ENCODE results near the gene OR2G2. TPM values are rescaled to one million over a fixed set of nuclear protein-coding genes. Genes with fewer than 3 reads are reported as not detected.

OR2G2 gene
- total and polyA plus RNA-seq, 3 experiments from 2014 or later = not detected

DNA sequence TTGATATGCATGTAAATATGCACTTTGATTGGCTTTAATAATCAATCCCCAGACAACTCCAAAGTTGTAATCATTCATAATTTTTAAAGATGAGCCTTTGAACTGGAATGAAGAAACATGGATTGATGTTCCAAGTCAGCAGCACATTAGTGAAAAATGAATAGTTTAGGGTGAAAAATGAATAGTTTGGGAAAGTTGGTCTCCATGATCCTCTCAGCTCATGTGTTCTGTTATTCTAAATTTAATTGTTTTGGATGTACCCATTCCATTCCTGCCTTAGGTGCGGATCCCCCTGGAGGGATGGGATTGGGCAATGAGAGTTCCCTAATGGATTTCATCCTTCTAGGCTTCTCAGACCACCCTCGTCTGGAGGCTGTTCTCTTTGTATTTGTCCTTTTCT lies 17.1 kb downstream of the OR2G2 start, which contains the start of gene OR2G3:
OR2G3 (plus strand) TSS at position 301 of the 400 bp plus-strand sequence; CDS start at position 301, 0 bp downstream.
- no peak within 1 kb of the TSS for H3K4me3 Mint-ChIP-seq
- H3K9me3 Mint-ChIP-seq = peaks cover 2 to 9% (median 3%) of the 10 kb centered on the region in 5 donors
- peaks cover 7 to 9% of the 10 kb centered on the region in 2 donors for H3K27me3 Mint-ChIP-seq

GRCh38 chr1:247613405-247613804 lies 25.2 kb downstream of the OR2G2 start:
- Histone ChIP-seq H3K4me1 (ENCODE audit: insufficient read depth, low read length) (no peaks in the 10 kb centered on the region), H3K4me3 (ENCODE audit: low read length) (no peak overlapping the region), H3K27ac (ENCODE audit: low read depth, low read length) (no peak overlapping the region), H3K9me3 (ENCODE audit: low read length) (no peaks in the 10 kb centered on the region), H3K27me3 (ENCODE audit: insufficient read depth, low read length, poor library complexity, severe bottlenecking) (no peaks in the 10 kb centered on the region), H3K36me3 (ENCODE audit: insufficient read depth, low read length) (no peaks in the 10 kb centered on the region)
- H3K27me3 Mint-ChIP-seq = peaks cover 0 to 6% of the 10 kb centered on the region in 2 donors
- H3K4me1 Mint-ChIP-seq = no peaks in the 10 kb centered on the region
- H3K27ac Mint-ChIP-seq = no peak overlapping the region
- no peak for DNase-seq
- POLR2A ChIA-PET = no interaction called here
- no peak overlapping the region for H3K4me3 Mint-ChIP-seq
- no peaks in the 10 kb centered on the region for H3K36me3 Mint-ChIP-seq
- CTCF ChIA-PET = no interaction called here
- H3K9me3 Mint-ChIP-seq = peaks cover 0 to 13% (median 0%) of the 10 kb centered on the region in 5 donors

More for the DNA sequence above, 17.1 kb downstream of the OR2G2 start, which contains the start of gene OR2G3:
- Histone ChIP-seq H3K27ac (ENCODE audit: low read depth, low read length) (no peak within 1 kb of the TSS), H3K36me3 (ENCODE audit: insufficient read depth, low read length) (no peaks in the 10 kb centered on the region), H3K4me1 (ENCODE audit: insufficient read depth, low read length) (no peaks in the 10 kb centered on the region), H3K9me3 (ENCODE audit: low read length) (no peaks in the 10 kb centered on the region), H3K4me3 (ENCODE audit: low read length) (no peak within 1 kb of the TSS), H3K27me3 (ENCODE audit: insufficient read depth, low read length, poor library complexity, severe bottlenecking) (no peaks in the 10 kb centered on the region)
- no peaks in the 10 kb centered on the region for H3K4me1 Mint-ChIP-seq
- no peaks in the 10 kb centered on the region for H3K36me3 Mint-ChIP-seq
- CTCF ChIA-PET = no interaction called here
- no peak within 1 kb of the TSS for H3K27ac Mint-ChIP-seq
- POLR2A ChIA-PET = no interaction called here
- DNase-seq = no peak

DNA sequence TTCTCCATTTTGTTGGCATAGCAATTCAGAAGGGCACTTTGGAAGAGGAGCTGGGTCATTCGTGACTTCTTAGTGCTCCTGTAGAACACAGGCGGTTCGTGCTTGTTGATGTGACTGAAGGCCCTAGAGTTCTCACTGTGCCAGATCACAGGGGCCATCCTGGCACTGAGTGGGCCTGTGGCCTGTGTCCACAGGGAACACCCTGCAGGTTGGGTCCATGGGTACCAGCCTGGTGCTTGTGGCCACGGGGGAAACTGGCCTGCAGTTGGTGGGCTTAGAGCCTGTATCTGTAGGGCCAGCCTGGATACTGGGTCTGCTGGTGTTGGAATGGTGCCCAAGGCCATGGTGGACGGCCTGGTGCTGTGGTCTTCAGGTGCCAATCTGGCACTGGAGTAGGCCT lies 26.5 kb downstream of the OR2G2 start:
- Histone ChIP-seq H3K27ac (ENCODE audit: low read depth, low read length) (no peak overlapping the region), H3K27me3 (ENCODE audit: insufficient read depth, low read length, poor library complexity, severe bottlenecking) (no peaks in the 10 kb centered on the region), H3K4me1 (ENCODE audit: insufficient read depth, low read length) (no peaks in the 10 kb centered on the region), H3K9me3 (ENCODE audit: low read length) (no peaks in the 10 kb centered on the region), H3K36me3 (ENCODE audit: insufficient read depth, low read length) (no peaks in the 10 kb centered on the region), H3K4me3 (ENCODE audit: low read length) (no peak overlapping the region)
- CTCF ChIA-PET = no interaction called here
- Mint-ChIP-seq H3K36me3 (no peaks in the 10 kb centered on the region), H3K4me1 (no peaks in the 10 kb centered on the region), H3K4me3 (no peak overlapping the region), H3K9me3 (peaks cover 0 to 10% (median 0%) of the 10 kb centered on the region in 5 donors), H3K27ac (no peak overlapping the region), H3K27me3 (peaks cover 0 to 5% of the 10 kb centered on the region in 2 donors)
- POLR2A ChIA-PET = no interaction called here
- DNase-seq = no peak

DNA sequence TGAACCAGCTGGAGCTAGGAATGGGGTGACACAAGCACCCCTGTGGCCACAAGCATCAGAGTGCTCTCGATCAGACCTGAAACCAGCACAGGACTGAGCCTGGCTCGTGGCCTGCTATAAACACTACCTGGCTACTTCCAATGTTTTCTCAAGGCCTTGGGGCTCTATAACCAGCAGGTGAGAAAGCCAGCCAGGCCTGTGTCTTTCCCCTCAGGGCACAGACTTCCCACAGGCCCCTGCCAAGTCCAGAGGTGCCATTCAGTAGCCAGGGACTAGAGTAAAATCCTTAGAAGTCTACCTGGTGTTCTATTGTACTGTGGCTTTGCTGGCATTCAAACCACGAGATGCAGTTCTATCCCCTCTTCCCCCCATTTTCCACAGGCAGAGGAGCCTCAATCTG lies 39.8 kb downstream of the OR2G2 start:
- Mint-ChIP-seq H3K27me3 (no peaks in the 10 kb centered on the region), H3K4me1 (no peaks in the 10 kb centered on the region), H3K36me3 (no peaks in the 10 kb centered on the region), H3K4me3 (no peak overlapping the region), H3K27ac (no peak overlapping the region), H3K9me3 (peaks cover 5 to 11% (median 8%) of the 10 kb centered on the region in 5 donors)
- Histone ChIP-seq H3K9me3 (ENCODE audit: low read length) (no peaks in the 10 kb centered on the region), H3K4me1 (ENCODE audit: insufficient read depth, low read length) (no peaks in the 10 kb centered on the region), H3K36me3 (ENCODE audit: insufficient read depth, low read length) (no peaks in the 10 kb centered on the region), H3K4me3 (ENCODE audit: low read length) (no peak overlapping the region), H3K27ac (ENCODE audit: low read depth, low read length) (no peak overlapping the region), H3K27me3 (ENCODE audit: insufficient read depth, low read length, poor library complexity, severe bottlenecking) (no peaks in the 10 kb centered on the region)
- no peak for DNase-seq
- CTCF ChIA-PET = no interaction called here
- POLR2A ChIA-PET = no interaction called here

DNA sequence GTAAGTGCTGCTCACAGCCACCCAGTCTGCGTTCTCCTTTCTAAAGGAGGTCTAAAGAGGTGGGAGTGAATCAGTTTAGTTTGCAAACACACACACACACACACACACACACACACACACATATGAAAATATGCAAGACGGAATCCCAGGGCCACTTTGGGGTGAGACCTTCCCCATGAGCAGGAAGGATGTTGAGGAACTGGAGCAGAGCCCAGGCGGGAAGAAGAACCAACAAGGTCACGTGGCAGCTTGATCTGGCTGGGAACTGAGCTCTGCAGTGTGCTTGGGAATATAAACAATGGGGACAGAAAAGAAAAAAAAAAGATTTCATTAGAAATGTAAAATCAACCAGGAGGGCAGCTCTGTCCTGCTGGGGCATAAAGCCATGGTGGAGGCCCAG lies 49.9 kb downstream of the OR2G2 start:
- ChIA-PET POLR2A (no interaction called here), CTCF (no interaction called here)
- no peak for DNase-seq
- Mint-ChIP-seq H3K4me1 (no peaks in the 10 kb centered on the region), H3K9me3 (peaks cover 0 to 10% (median 7%) of the 10 kb centered on the region in 5 donors), H3K27me3 (peaks cover 15 to 29% of the 10 kb centered on the region in 2 donors), H3K36me3 (no peaks in the 10 kb centered on the region), H3K27ac (no peak overlapping the region), H3K4me3 (no peak overlapping the region)
- Histone ChIP-seq H3K4me1 (ENCODE audit: insufficient read depth, low read length) (no peaks in the 10 kb centered on the region), H3K9me3 (ENCODE audit: low read length) (no peaks in the 10 kb centered on the region), H3K27ac (ENCODE audit: low read depth, low read length) (no peak overlapping the region), H3K4me3 (ENCODE audit: low read length) (no peak overlapping the region), H3K27me3 (ENCODE audit: insufficient read depth, low read length, poor library complexity, severe bottlenecking) (no peaks in the 10 kb centered on the region), H3K36me3 (ENCODE audit: insufficient read depth, low read length) (no peaks in the 10 kb centered on the region)

DNA sequence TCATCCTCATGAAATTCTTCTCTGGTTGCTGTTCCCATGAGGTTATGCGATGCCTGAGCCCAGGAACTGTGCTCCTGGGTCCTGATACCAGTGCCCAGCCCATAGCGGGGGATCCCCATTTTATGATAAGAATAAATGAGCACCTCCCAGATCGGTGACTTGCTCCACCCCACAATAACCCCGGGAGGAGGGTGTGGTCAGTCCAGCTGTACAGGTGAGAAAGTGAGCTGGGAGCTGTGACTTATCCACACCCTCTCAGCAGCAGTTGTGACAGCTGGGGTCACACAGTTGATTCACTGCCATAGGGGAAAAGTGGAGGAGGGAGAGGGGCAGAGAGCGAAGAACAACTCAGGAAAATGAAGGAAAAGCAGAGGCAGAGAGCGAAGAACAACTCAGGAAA lies 50.6 kb downstream of the OR2G2 start:
- Mint-ChIP-seq H3K27me3 (peaks cover 15 to 29% of the 10 kb centered on the region in 2 donors), H3K4me1 (no peaks in the 10 kb centered on the region), H3K9me3 (peaks cover 0 to 9% (median 8%) of the 10 kb centered on the region in 5 donors), H3K27ac (no peak overlapping the region), H3K36me3 (no peaks in the 10 kb centered on the region), H3K4me3 (peak overlapping the region in 1 of 7 donors; percentile 49)
- DNase-seq = no peak
- H3K4me3 ChIP-seq (ENCODE audit: low read length) = no peak overlapping the region
- no peak overlapping the region for H3K27ac ChIP-seq (ENCODE audit: low read depth, low read length)
- ChIA-PET POLR2A (no interaction called here), CTCF (no interaction called here)
- H3K9me3 ChIP-seq (ENCODE audit: low read length) = no peaks in the 10 kb centered on the region
- H3K36me3 ChIP-seq (ENCODE audit: insufficient read depth, low read length) = no peaks in the 10 kb centered on the region
- no peaks in the 10 kb centered on the region for H3K27me3 ChIP-seq (ENCODE audit: insufficient read depth, low read length, poor library complexity, severe bottlenecking)
- H3K4me1 ChIP-seq (ENCODE audit: insufficient read depth, low read length) = no peaks in the 10 kb centered on the region

Other genes with a start within 250 kb of the OR2G2 start
- gene NLRP3, start 172.2 kb upstream of the OR2G2 start, total RNA-seq = 1 to 10 TPM; 1.8 to 2.6 TPM
- gene NLRP3, start 172.2 kb upstream of the OR2G2 start, polyA plus RNA-seq = 3.0 TPM
- not detected for gene OR2B11, start 130.3 kb upstream of the OR2G2 start, total RNA-seq
- not detected for gene OR2B11, start 130.3 kb upstream of the OR2G2 start, polyA plus RNA-seq
- not detected for gene OR2C3, start 51.9 kb upstream of the OR2G2 start, total RNA-seq
- not detected for gene OR2C3, start 51.9 kb upstream of the OR2G2 start, polyA plus RNA-seq
- gene GCSAML, start 39.2 kb upstream of the OR2G2 start, total RNA-seq = under 1 TPM; 0.11 to 0.20 TPM
- gene GCSAML, start 39.2 kb upstream of the OR2G2 start, polyA plus RNA-seq = not detected
- not detected for gene OR2G3, start 17.2 kb downstream of the OR2G2 start, total RNA-seq
- not detected for gene OR2G3, start 17.2 kb downstream of the OR2G2 start, polyA plus RNA-seq
- gene OR13G1, start 91.4 kb downstream of the OR2G2 start, total RNA-seq = not detected
- not detected for gene OR13G1, start 91.4 kb downstream of the OR2G2 start, polyA plus RNA-seq
- not detected for gene OR6F1, start 128.3 kb downstream of the OR2G2 start, total RNA-seq
- gene OR6F1, start 128.3 kb downstream of the OR2G2 start, polyA plus RNA-seq = not detected
- gene OR14K1, start 150.3 kb downstream of the OR2G2 start, total RNA-seq = not detected
- not detected for gene OR14K1, start 150.3 kb downstream of the OR2G2 start, polyA plus RNA-seq
- gene OR14A2, start 159.8 kb downstream of the OR2G2 start, total RNA-seq = not detected
- gene OR14A2, start 159.8 kb downstream of the OR2G2 start, polyA plus RNA-seq = not detected
- not detected for gene OR1C1, start 172.2 kb downstream of the OR2G2 start, total RNA-seq
- not detected for gene OR1C1, start 172.2 kb downstream of the OR2G2 start, polyA plus RNA-seq
- gene OR14A16, start 235.8 kb downstream of the OR2G2 start, total RNA-seq = not detected
- gene OR14A16, start 235.8 kb downstream of the OR2G2 start, polyA plus RNA-seq = not detected